PFSK-1 (cell line): ENCODE results near the gene PHLDB3.

Source experiments
- FOXP2 ChIP-seq: optimal IDR thresholded peaks from 2 replicates; pipeline ENCODE3; 2011; ENCODE audit warnings: borderline replicate concordance, control low read depth, inconsistent platforms; ENCODE audit not compliant: insufficient read depth; ENCODE audit errors: extremely low read length, extremely low read depth
- POLR2AphosphoS5 ChIP-seq: IDR thresholded peaks from 2 replicates; pipeline ENCODE4 v1.6.1; 2012; ENCODE audit warnings: low read depth, mild to moderate bottlenecking, control low read depth, low read length, moderate library complexity
- REST ChIP-seq, 2 experiments: IDR thresholded peaks; 2 replicates each; pipeline versions ENCODE4 v1.6.1 to v1.8.0; 2011 to 2012; ENCODE audit warnings: low read depth in 2 of 2, low read length in 2 of 2, control low read depth in 1 of 2, inconsistent platforms in 1 of 2, mild to moderate bottlenecking in 1 of 2, moderate library complexity in 1 of 2; ENCODE audit not compliant: insufficient read depth in 1 of 2
- SIN3A ChIP-seq: IDR thresholded peaks from 2 replicates; pipeline ENCODE4 v1.6.1; 2012; ENCODE audit warnings: mild to moderate bottlenecking, low read length, moderate library complexity, borderline replicate concordance; ENCODE audit not compliant: insufficient read depth
- TAF1 ChIP-seq: IDR thresholded peaks from 2 replicates; pipeline ENCODE4 v1.6.1; 2012; ENCODE audit warnings: low read length, control low read depth, borderline replicate concordance; ENCODE audit not compliant: insufficient read depth

The PHLDB3 gene

GRCh38 chr19:43468354-43469159, 36.0 kb downstream of the PHLDB3 start:
- no peak for TF ChIP-seq TAF1
- TF ChIP-seq SIN3A, result no peak
- TF ChIP-seq POLR2AphosphoS5, result no peak
- no peak for TF ChIP-seq FOXP2

GRCh38 chr19:43467730-43468129, 36.8 kb downstream of the PHLDB3 start:
- TF ChIP-seq SIN3A (no peak), TAF1 (no peak), FOXP2 (no peak), POLR2AphosphoS5 (no peak), REST (IDR thresholded peaks at IDR 0.05; ENCODE audit: insufficient read depth in 1 of 2, low read depth in 2 of 2, low read length in 2 of 2) (no peak)

- TF ChIP-seq REST (IDR thresholded peaks at IDR 0.05; ENCODE audit: insufficient read depth in 1 of 2, low read depth in 2 of 2, low read length in 2 of 2) (no peak), TAF1 (no peak), FOXP2 (no peak), SIN3A (no peak), POLR2AphosphoS5 (no peak)
These were observed 37.3 kb downstream of the PHLDB3 start for GRCh38 chr19:43467276-43467675.

GRCh38 chr19:43466793-43467192, 37.8 kb downstream of the PHLDB3 start:
- TF ChIP-seq SIN3A (no peak), TAF1 (no peak), FOXP2 (no peak), REST (IDR thresholded peaks at IDR 0.05; ENCODE audit: insufficient read depth in 1 of 2, low read depth in 2 of 2, low read length in 2 of 2) (no peak), POLR2AphosphoS5 (no peak)

- TF ChIP-seq TAF1, result no peak
- TF ChIP-seq FOXP2, result no peak
- no peak for TF ChIP-seq SIN3A
- no peak for TF ChIP-seq POLR2AphosphoS5
- no peak for TF ChIP-seq REST (IDR thresholded peaks at IDR 0.05; ENCODE audit: insufficient read depth in 1 of 2, low read depth in 2 of 2, low read length in 2 of 2)
These were observed 39.0 kb downstream of the PHLDB3 start, which contains the start of gene LYPD3 for GRCh38 chr19:43465468-43466120. Gene LYPD3, minus strand, starts transcription at chr19:43465608. Its CDS starts 37 bp downstream, at chr19:43465571.
